IMR-90 (cell line): Measurements from ENCODE around the gene TTC7B.

Experiments used
- BHLHE40 ChIP-seq: fragments of 150-350 bp; IDR thresholded peaks from 2 replicates; pipeline ENCODE4 v1.6.1; 2016; ENCODE audit warnings: mild to moderate bottlenecking, low read depth, low read length
- CEBPB ChIP-seq: IDR thresholded peaks from 2 replicates; pipeline ENCODE4 v1.6.1; 2012; ENCODE audit warnings: low read depth, low read length, improper control_type of control experiment
- FOS ChIP-seq: fragments of 150-350 bp; IDR thresholded peaks from 2 replicates; pipeline ENCODE4 v1.6.1; 2016; ENCODE audit warnings: low read depth, low read length
- MAFK ChIP-seq: IDR thresholded peaks from 2 replicates; pipeline ENCODE4 v1.6.1; 2012; ENCODE audit warnings: low read depth, low read length, improper control_type of control experiment
- MAZ ChIP-seq: IDR thresholded peaks from 2 replicates; pipeline ENCODE4 v1.6.1; 2012; ENCODE audit warnings: low read depth, mild to moderate bottlenecking, low read length, improper control_type of control experiment, moderate library complexity, borderline replicate concordance
- POLR2A ChIP-seq: IDR thresholded peaks from 2 replicates; pipeline ENCODE4 v1.6.1; 2012; ENCODE audit warnings: mild to moderate bottlenecking, low read depth, low read length
- RCOR1 ChIP-seq: IDR thresholded peaks from 2 replicates; pipeline ENCODE4 v1.6.1; 2012; ENCODE audit warnings: mild to moderate bottlenecking, low read length, improper control_type of control experiment; ENCODE audit not compliant: insufficient replicate concordance
- RFX5 ChIP-seq: IDR thresholded peaks from 2 replicates; pipeline ENCODE4 v1.8.0; 2012; ENCODE audit warnings: low read depth, mild to moderate bottlenecking, low read length, moderate library complexity
- SMC3 ChIP-seq: fragments of 150-350 bp; IDR thresholded peaks from 2 replicates; pipeline ENCODE4 v1.6.1; 2016; ENCODE audit warnings: low read depth, mild to moderate bottlenecking, antibody characterized with exemption, low read length, moderate library complexity
- TF ChIP-seq, protein P1 (sequence below): conservative IDR thresholded peaks from 2 replicates; pipeline ENCODE4 v1.5.1; 2012; ENCODE audit warnings: mild to moderate bottlenecking, low read depth, low read length, improper control_type of control experiment
- TF ChIP-seq, protein P2 (sequence below): fragments of 150-350 bp; IDR thresholded peaks from 2 replicates; pipeline ENCODE4 v1.6.1; 2016; ENCODE audit warnings: low read depth, mild to moderate bottlenecking, low read length, moderate library complexity, borderline replicate concordance

DNA sequence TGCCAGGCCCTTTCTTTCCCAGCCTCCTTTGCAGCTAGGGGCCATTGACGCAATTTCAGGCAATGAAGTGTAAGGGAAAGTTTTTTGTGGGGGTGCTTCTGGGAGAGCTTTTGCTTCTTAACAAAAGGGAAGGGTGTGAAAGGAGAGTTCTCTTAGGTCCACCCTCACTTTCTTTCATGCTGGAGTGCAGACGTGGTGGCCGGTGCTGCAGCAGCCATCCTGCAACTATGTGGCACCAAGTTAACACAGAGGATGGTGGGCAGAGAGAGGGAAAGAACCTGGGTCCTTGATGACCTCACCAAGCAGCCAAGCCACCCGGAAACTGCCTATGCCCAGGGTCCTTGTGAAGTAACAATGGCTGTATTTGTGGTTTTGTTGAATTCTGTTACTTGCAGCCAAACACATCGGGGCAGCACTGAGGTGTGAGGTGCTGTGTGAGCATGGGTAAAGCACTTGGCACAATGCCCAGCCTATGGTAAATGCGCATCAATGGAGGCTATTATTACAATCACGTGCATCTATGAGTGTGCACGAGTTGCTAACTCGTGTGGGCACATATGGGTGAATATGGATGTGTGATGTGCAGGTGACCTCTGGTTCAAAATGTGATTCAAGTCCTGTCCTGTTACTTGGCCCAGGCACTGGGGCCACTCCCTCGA, 296.8 kb downstream of the TTC7B start:
- TF ChIP-seq POLR2A (no peak), BHLHE40 (no peak), RFX5 (no peak), RCOR1 (no peak), MAFK (no peak), SMC3 (no peak), FOS (no peak), CEBPB (no peak), MAZ (no peak)
- TF ChIP-seq, protein P1, sequence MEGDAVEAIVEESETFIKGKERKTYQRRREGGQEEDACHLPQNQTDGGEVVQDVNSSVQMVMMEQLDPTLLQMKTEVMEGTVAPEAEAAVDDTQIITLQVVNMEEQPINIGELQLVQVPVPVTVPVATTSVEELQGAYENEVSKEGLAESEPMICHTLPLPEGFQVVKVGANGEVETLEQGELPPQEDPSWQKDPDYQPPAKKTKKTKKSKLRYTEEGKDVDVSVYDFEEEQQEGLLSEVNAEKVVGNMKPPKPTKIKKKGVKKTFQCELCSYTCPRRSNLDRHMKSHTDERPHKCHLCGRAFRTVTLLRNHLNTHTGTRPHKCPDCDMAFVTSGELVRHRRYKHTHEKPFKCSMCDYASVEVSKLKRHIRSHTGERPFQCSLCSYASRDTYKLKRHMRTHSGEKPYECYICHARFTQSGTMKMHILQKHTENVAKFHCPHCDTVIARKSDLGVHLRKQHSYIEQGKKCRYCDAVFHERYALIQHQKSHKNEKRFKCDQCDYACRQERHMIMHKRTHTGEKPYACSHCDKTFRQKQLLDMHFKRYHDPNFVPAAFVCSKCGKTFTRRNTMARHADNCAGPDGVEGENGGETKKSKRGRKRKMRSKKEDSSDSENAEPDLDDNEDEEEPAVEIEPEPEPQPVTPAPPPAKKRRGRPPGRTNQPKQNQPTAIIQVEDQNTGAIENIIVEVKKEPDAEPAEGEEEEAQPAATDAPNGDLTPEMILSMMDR, result no peak
- TF ChIP-seq, protein P2, sequence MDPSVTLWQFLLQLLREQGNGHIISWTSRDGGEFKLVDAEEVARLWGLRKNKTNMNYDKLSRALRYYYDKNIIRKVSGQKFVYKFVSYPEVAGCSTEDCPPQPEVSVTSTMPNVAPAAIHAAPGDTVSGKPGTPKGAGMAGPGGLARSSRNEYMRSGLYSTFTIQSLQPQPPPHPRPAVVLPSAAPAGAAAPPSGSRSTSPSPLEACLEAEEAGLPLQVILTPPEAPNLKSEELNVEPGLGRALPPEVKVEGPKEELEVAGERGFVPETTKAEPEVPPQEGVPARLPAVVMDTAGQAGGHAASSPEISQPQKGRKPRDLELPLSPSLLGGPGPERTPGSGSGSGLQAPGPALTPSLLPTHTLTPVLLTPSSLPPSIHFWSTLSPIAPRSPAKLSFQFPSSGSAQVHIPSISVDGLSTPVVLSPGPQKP, result no peak
